H1 (cell line): ENCODE results near the gene TM4SF20. TPM values are rescaled to one million over a fixed set of nuclear protein-coding genes. Genes with fewer than 3 reads are reported as not detected.

Experiments used
- CTCF ChIA-PET: fragments of 300-600 bp; sonication (Branson Sonifier 250); formaldehyde crosslinking; loops from one replicate; lab custom pipeline; 2021; ENCODE audit not compliant: partially characterized antibody; lab: Charles Lee
- POLR2A ChIA-PET: fragments of 300-600 bp; sonication (Branson Sonifier 250); formaldehyde crosslinking; loops from one replicate; lab custom pipeline; 2021; ENCODE audit warnings: inconsistent platforms; ENCODE audit not compliant: partially characterized antibody; lab: Charles Lee
- DNase-seq, 2 experiments: peaks; one replicate each; pipeline versions ENCODE4 v3.0.0 to v3.0.0-alpha.2; 2010 to 2022; ENCODE audit warnings: low spot score in 2 of 2, low read depth in 1 of 2, mixed read lengths in 1 of 2
- FAIRE-seq: peaks from 2 replicates; lab custom pipeline; 2011; peaks lifted over from hg19 to GRCh38; lab: Jason Lieb, UNC
- H2AFZ ChIP-seq: 2 replicates; pipeline ENCODE4 v1.8.1; 2012; ENCODE audit warnings: low read length, inconsistent platforms
- H2AK5ac ChIP-seq: 2 replicates; pipeline ENCODE4 v1.6.1; 2013; ENCODE audit warnings: low read depth, low read length
- H2BK120ac ChIP-seq: replicated peaks from 2 replicates; pipeline ENCODE3; 2013; ENCODE audit warnings: low read depth, low read length, inconsistent platforms
- H2BK12ac ChIP-seq: 2 replicates; pipeline ENCODE4 v1.6.1; 2013; ENCODE audit warnings: low read depth, low read length
- H2BK15ac ChIP-seq: 2 replicates; pipeline ENCODE4 v1.6.1; 2013; ENCODE audit warnings: low read length
- H2BK20ac ChIP-seq: 2 replicates; pipeline ENCODE4 v1.6.1; 2013; ENCODE audit warnings: low read length
- H2BK5ac ChIP-seq: 2 replicates; pipeline ENCODE4 v1.6.1; 2013; ENCODE audit warnings: low read depth, low read length
- H3K14ac ChIP-seq: 2 replicates; pipeline ENCODE4 v1.6.1; 2013; ENCODE audit warnings: inconsistent platforms; ENCODE audit not compliant: insufficient read length
- H3K18ac ChIP-seq: 2 replicates; pipeline ENCODE4 v1.6.1; 2013; ENCODE audit warnings: low read length; ENCODE audit errors: extremely low read depth
- H3K23ac ChIP-seq: 2 replicates; pipeline ENCODE4 v1.6.1; 2013; ENCODE audit warnings: inconsistent platforms; ENCODE audit not compliant: insufficient read length
- H3K23me2 ChIP-seq: 2 replicates; pipeline ENCODE4 v1.6.1; 2013; ENCODE audit warnings: low read depth, low read length
- H3K27ac ChIP-seq: 2 replicates; pipeline ENCODE4 v1.6.1; 2011; ENCODE audit warnings: low read depth, low read length, inconsistent platforms
- H3K27me3 ChIP-seq, 4 experiments: replicated peaks in 1 of 4; 1 replicate in 1 of 4; 2 replicates in 3 of 4; pipeline versions ENCODE4 v1.6.1 to v1.8.1; 2011 to 2013; ENCODE audit warnings: low read length in 3 of 4, mild to moderate bottlenecking in 3 of 4, inconsistent platforms in 2 of 4, mixed read lengths in 2 of 4, moderate library complexity in 1 of 4; ENCODE audit not compliant: control insufficient read depth in 3 of 4, insufficient read depth in 3 of 4; ENCODE audit errors: extremely low read depth in 1 of 4
- H3K36me3 ChIP-seq, 4 experiments: 2 replicates each; pipeline versions ENCODE4 v1.6.1 to v1.8.1; 2011 to 2013; ENCODE audit warnings: mild to moderate bottlenecking in 4 of 4, low read length in 3 of 4, moderate library complexity in 2 of 4, control low read depth in 1 of 4, inconsistent platforms in 1 of 4; ENCODE audit not compliant: insufficient read depth in 4 of 4, control insufficient read depth in 2 of 4
- H3K4ac ChIP-seq: replicated peaks from 2 replicates; pipeline ENCODE3; 2013; ENCODE audit warnings: low read length, low read depth, mixed read lengths, inconsistent platforms; ENCODE audit not compliant: insufficient read length
- H3K4me1 ChIP-seq, 4 experiments: replicated peaks in 1 of 4; 1 replicate in 1 of 4; 2 replicates in 3 of 4; pipeline versions ENCODE4 v1.6.1 to v1.8.1; 2011 to 2013; ENCODE audit warnings: low read length in 3 of 4, inconsistent platforms in 2 of 4, mixed read lengths in 1 of 4; ENCODE audit not compliant: insufficient read depth in 4 of 4, control insufficient read depth in 3 of 4
- H3K4me2 ChIP-seq, 2 experiments: 2 replicates each; pipeline versions ENCODE4 v1.6.1 to v1.8.1; 2011 to 2013; ENCODE audit warnings: low read depth in 2 of 2, low read length in 2 of 2, control low read depth in 1 of 2, inconsistent platforms in 1 of 2, mild to moderate bottlenecking in 1 of 2; ENCODE audit not compliant: insufficient read depth in 1 of 2
- H3K4me3 ChIP-seq, 4 experiments: fragments of 200-600, 300-600 bp in 1 of 4; sonication (generic), shearing (Covaris generic), sonication (Bioruptor Twin) in 1 of 4; 2 replicates each; pipeline versions ENCODE4 v1.5.1 to v1.8.1; 2011 to 2016; ENCODE audit warnings: low read length in 4 of 4, low read depth in 3 of 4, control low read depth in 2 of 4, inconsistent platforms in 2 of 4, mild to moderate bottlenecking in 2 of 4, mixed read lengths in 1 of 4, moderate library complexity in 1 of 4; ENCODE audit not compliant: insufficient read depth in 2 of 4; ENCODE audit errors: extremely low read depth in 1 of 4
- H3K56ac ChIP-seq: replicated peaks from 2 replicates; pipeline ENCODE3; 2013; ENCODE audit warnings: low read depth, mild to moderate bottlenecking, mixed read lengths, low read length, inconsistent platforms; ENCODE audit not compliant: insufficient read length
- H3K79me1 ChIP-seq: 2 replicates; pipeline ENCODE4 v1.6.1; 2013; ENCODE audit warnings: low read depth, low read length, control low read depth
- H3K79me2 ChIP-seq, 2 experiments: 2 replicates each; pipeline versions ENCODE4 v1.6.1 to v1.8.1; 2012 to 2013; ENCODE audit warnings: low read length in 2 of 2, mild to moderate bottlenecking in 2 of 2, inconsistent platforms in 1 of 2; ENCODE audit not compliant: insufficient read depth in 2 of 2, control insufficient read depth in 1 of 2
- H3K9ac ChIP-seq, 4 experiments: replicated peaks in 1 of 4; 1 replicate in 1 of 4; 2 replicates in 3 of 4; pipeline versions ENCODE4 v1.6.1 to v1.8.1; 2011 to 2013; ENCODE audit warnings: low read depth in 3 of 4, low read length in 3 of 4, control low read depth in 2 of 4, mild to moderate bottlenecking in 2 of 4, moderate library complexity in 2 of 4, inconsistent platforms in 1 of 4; ENCODE audit errors: extremely low read depth in 1 of 4
- H3K9me3 ChIP-seq, 2 experiments: 2 replicates each; pipeline versions ENCODE4 v1.6.1 to v1.8.1; 2012 to 2013; ENCODE audit warnings: mild to moderate bottlenecking in 2 of 2, moderate library complexity in 2 of 2, control low read depth in 1 of 2, inconsistent platforms in 1 of 2, low read depth in 1 of 2, low read length in 1 of 2, mixed read lengths in 1 of 2; ENCODE audit not compliant: insufficient read depth in 2 of 2
- H4K20me1 ChIP-seq, 2 experiments: replicated peaks in 1 of 2; 2 replicates each; pipeline versions ENCODE3 to v1.8.1; 2011 to 2013; ENCODE audit warnings: inconsistent platforms in 2 of 2, low read length in 2 of 2, mild to moderate bottlenecking in 1 of 2; ENCODE audit not compliant: insufficient read depth in 2 of 2, control insufficient read depth in 1 of 2
- H4K5ac ChIP-seq: 2 replicates; pipeline ENCODE4 v1.6.1; 2013; ENCODE audit warnings: low read length, low read depth, mixed read lengths, inconsistent platforms; ENCODE audit not compliant: insufficient read length
- H4K8ac ChIP-seq: 2 replicates; pipeline ENCODE4 v1.8.0; 2013; ENCODE audit warnings: mild to moderate bottlenecking, moderate library complexity, low read length, inconsistent platforms; ENCODE audit not compliant: insufficient read depth; ENCODE audit errors: extremely low read depth
- H4K91ac ChIP-seq: replicated peaks from 2 replicates; pipeline ENCODE3; 2013; ENCODE audit warnings: low read length, mixed read lengths, inconsistent platforms; ENCODE audit not compliant: insufficient read length
- USF2 ChIP-seq: IDR thresholded peaks from 2 replicates; pipeline ENCODE4 v1.6.1; 2011; ENCODE audit warnings: low read length, improper control_type of control experiment
- WGBS, 2 experiments: shearing (Covaris generic) in 1 of 2; methylation state at CpG; one replicate each; pipeline versions ENCODE4 v1.1.6 to v1.1.7; 2013 to 2015; ENCODE audit warnings: low lambda C conversion rate in 2 of 2, mixed read lengths in 2 of 2, inconsistent platforms in 1 of 2, low coverage in 1 of 2, missing lambda C conversion rate in 1 of 2; ENCODE audit not compliant: insufficient replicate concordance in 2 of 2, insufficient coverage in 1 of 2, insufficient read length in 1 of 2; ENCODE audit errors: extremely low coverage in 1 of 2, missing lambda C conversion rate in 1 of 2; 5-methylcytosine and 5-hydroxymethylcytosine counted together
- polyA plus RNA-seq, 7 experiments: library from polyadenylated mRNA; depleted of rRNA in 3 of 7; stranded (reverse) in 5 of 7; unstranded in 2 of 7; fragments of >200 nt in 5 of 7; fragments of 200-250 nt in 2 of 7; gene quantifications; 1 replicate in 5 of 7; 2 replicates in 1 of 7; 4 replicates in 1 of 7; pipeline versions ENCODE4 v1.2.1 to v1.2.3, GENCODE V29; 2011 to 2013; ENCODE audit warnings: missing spikeins in 2 of 7, mixed read lengths in 2 of 7
- total RNA-seq: library from RNA; stranded (reverse); fragmentation: NEBNext Ultra II Directional; extraction: Animal tissue kit (Norgen Biotek cat#: 25700); gene quantifications from 2 replicates; pipeline ENCODE4 v1.2.1, GENCODE V29; 2021

The TM4SF20 gene
- total and polyA plus RNA-seq, 2 of the 8 experiments (the other 6 are each of a cell fraction or from before 2014, with no cell fraction given): not detected

GRCh38 chr2:227368574-227368973, 10.5 kb downstream of the TM4SF20 start:
- Histone ChIP-seq H3K27ac (no peak overlapping the region), H2BK15ac (no peak overlapping the region), H3K56ac (no peak overlapping the region), H3K9me3 (no peaks in the 10 kb centered on the region), H2BK20ac (no peak overlapping the region), H3K23me2 (no peaks in the 10 kb centered on the region), H3K36me3 (no peaks in the 10 kb centered on the region), H3K14ac (no peak overlapping the region), H4K5ac (no peak overlapping the region), H2BK12ac (no peak overlapping the region), H3K23ac (no peak overlapping the region), H4K91ac (no peak overlapping the region), H2AFZ (no peak overlapping the region), H3K4ac (no peak overlapping the region), H2BK5ac (no peak overlapping the region), H4K20me1 (no peaks in the 10 kb centered on the region), H2BK120ac (no peak overlapping the region), H3K79me1 (no peaks in the 10 kb centered on the region), H3K27me3 (no peaks in the 10 kb centered on the region), H3K79me2 (no peaks in the 10 kb centered on the region), H4K8ac (no peak overlapping the region), H3K4me2 (no peak overlapping the region), H3K4me1 (no peaks in the 10 kb centered on the region), H3K4me3 (no peak overlapping the region), H3K18ac (no peak overlapping the region), H3K9ac (no peak overlapping the region), H2AK5ac (no peak overlapping the region)
- FAIRE-seq: no peak
- CTCF ChIA-PET: no interaction called here
- POLR2A ChIA-PET: no interaction called here
- WGBS, 2 experiments: 90% methylated on average over 5 of the region's 5 CpGs; no CpG with 5 or more reads in 1 of the 2 experiments
- DNase-seq: no peak
- no peak for TF ChIP-seq USF2
